Left ventricle myocardium superior (tissue), 1 donor: ENCODE data around the gene ZFP92. TPM values are rescaled to one million over a fixed set of nuclear protein-coding genes. Genes with fewer than 3 reads are reported as not detected.
"Not testable (repeated sequence)": the region's sequence is repeated elsewhere in the genome, so short reads cannot be mapped to it uniquely, and the experiment has no call there.

Experiments
- ATAC-seq: fragments of 200-7000 bp; cut with Tn5 transposase; one replicate; pipeline ENCODE4 v1.9.1; 2020; ENCODE audit warnings: mild to moderate bottlenecking, moderate library complexity
- DNase-seq: peaks from one replicate; pipeline ENCODE4 v3.0.0-alpha.2; 2020
- intact Hi-C: fragments of 100-400 bp; cut with micrococcal nuclease; formaldehyde crosslinking; loops from one replicate; pipeline ENCODE4 v1.11.0; 2022
- total RNA-seq: library from RNA; stranded (reverse); fragmentation: NEBNext Ultra II Directional; extraction: Animal tissue kit (Norgen Biotek cat#: 25700); gene quantifications from one replicate; pipeline ENCODE4 v1.2.1, GENCODE V29; 2021
- donor health status: DM: no; HTN: yes; CAD: no; lungs with severe emphysema.

ZFP92 gene
- total RNA-seq, 1 donor from 2014 or later, result 0.57 TPM

GRCh38 chrX:153401133-153401764 lies 10.0 kb upstream of the ZFP92 start, which contains the start of gene PNMA6E:
PNMA6E (minus strand) TSS chrX:153401350; CDS start chrX:153398849, 2,501 bp downstream.
- intact Hi-C loops, result no loop called here
- DNase-seq, result no peak
- no peak for ATAC-seq

- ATAC-seq, DNase-seq: not testable (repeated sequence)
Measured at GRCh38 chrX:153404333-153404732, 6.9 kb upstream of the ZFP92 start.

GRCh38 chrX:153405426-153405825 lies 5.8 kb upstream of the ZFP92 start:
- DNase-seq, result no peak

More at GRCh38 chrX:153404333-153404732, 6.9 kb upstream of the ZFP92 start:
- intact Hi-C loops, result not testable (repeated sequence)

DNA sequence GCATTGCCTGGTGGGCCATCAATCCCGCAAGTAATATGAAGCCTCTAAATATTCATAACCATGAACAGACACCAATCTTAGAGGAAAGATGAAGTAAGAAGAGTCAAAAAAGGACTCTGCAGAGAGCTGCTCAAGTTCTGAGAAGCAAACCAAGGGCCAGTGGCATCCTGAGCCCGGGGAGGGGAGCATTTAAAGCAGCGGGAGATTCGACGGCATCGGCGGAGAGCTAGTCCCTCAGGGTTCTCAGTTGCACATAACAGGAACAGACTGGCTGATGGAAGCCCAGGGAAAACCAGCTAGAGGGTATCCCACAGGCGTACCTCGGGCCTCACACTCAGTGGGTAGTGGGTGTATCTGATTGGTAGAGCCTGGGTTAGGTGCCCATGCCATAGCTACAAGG lies 5.3 kb upstream of the ZFP92 start:
- intact Hi-C loops, result no loop called here
- DNase-seq, result no peak
- ATAC-seq, result no peak

More at GRCh38 chrX:153405426-153405825, 5.8 kb upstream of the ZFP92 start:
- intact Hi-C loops, result no loop called here
- ATAC-seq, result no peak

- ATAC-seq, result no peak
- intact Hi-C loops, result no loop called here
- DNase-seq, result no peak
Measured at GRCh38 chrX:153406903-153407302, 4.4 kb upstream of the ZFP92 start.

DNA sequence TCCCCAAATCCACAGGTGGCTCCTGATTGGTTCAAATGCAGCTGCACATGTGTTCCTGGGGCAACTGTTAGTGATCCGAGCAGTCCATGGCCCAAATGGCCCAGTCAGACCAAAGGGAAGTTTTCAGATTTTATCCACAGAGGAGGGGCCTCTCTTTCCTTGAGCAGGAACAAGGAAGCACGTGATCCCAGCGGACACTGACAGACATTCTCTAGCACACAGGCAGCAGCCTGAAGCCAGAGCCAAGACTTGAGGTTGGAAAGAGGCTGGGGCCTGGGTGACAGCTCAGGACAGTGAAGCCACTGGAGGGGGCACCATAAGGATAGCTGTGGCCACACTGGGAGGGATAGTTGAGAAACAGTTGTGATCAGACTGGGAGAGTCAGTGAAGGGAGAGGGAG lies 3.5 kb upstream of the ZFP92 start:
- ATAC-seq (no peak), DNase-seq (no peak)
- intact Hi-C loops, result no loop called here

DNA sequence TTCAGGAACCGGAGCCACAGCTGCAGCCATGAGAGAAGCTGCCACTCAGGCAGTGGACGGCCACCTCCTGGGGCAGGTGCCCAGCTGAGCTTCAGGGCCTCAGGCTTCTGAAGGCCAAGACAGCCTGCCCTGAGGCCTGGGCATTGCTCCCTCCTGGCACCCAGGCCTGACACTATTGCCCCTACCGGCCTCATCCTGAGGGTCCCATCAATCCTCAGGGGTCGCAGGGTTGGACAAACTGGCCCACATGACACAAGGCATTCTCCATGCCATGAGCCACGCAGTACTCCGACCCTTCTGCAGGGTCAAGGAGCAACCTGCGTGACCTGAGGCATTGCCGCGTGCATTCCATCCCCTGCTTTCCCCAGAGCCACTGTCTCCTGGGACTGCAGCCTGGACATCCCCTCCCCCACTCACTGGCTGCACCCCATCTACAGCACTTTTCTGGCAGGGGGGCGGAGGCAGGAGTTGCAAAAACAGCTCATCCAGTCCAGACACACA lies 3.0 kb upstream of the ZFP92 start:
- intact Hi-C loops, result no loop called here
- no peak for ATAC-seq
- no peak for DNase-seq

GRCh38 chrX:153408871-153409351 lies 2.4 kb upstream of the ZFP92 start:
- intact Hi-C loops, result no loop called here
- no peak for DNase-seq
- no peak for ATAC-seq

DNA sequence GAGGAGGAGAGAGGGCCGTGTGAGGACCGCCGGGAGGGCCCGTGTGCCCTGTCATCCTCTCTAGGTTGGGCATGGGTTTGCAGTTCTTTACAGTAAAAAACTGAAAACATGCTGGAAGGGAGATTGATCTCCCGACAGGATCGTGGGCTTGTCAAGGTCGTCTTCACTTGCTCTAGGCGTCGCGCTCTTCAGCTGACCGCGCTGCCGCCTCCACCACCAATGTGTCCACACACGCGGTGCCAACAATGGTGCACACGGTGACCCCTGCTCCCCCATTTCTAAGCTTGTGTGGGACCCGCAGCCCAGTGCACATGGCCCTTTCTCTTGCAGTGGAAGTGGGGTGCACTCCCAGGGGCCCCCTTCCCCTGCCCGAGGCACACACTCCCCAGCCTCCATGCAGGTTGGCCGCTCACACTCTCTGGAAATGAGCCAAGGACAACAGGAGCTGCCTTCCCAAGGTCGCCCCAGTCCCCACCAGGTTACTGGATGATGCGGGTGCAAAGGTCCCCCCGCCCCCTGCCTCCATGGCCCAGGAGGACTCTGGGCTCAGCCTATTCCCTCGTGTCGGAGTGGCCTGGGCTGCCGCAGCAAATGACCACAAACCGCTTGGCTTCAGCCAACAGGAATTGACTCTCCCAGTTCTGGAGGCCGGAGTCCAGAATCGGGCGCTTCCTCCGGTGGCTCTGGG lies 1.7 kb upstream of the ZFP92 start:
- ATAC-seq (no peak), DNase-seq (no peak)
- intact Hi-C loops, result no loop called here

- no peak for ATAC-seq
- intact Hi-C loops, result no loop called here
- DNase-seq, result no peak
Measured at GRCh38 chrX:153410373-153410772, 899 bp upstream of the ZFP92 start.

GRCh38 chrX:153410888-153411254 lies 401 bp upstream of the ZFP92 start:
- DNase-seq (no peak), ATAC-seq (no peak)
- intact Hi-C loops, result no loop called here

DNA sequence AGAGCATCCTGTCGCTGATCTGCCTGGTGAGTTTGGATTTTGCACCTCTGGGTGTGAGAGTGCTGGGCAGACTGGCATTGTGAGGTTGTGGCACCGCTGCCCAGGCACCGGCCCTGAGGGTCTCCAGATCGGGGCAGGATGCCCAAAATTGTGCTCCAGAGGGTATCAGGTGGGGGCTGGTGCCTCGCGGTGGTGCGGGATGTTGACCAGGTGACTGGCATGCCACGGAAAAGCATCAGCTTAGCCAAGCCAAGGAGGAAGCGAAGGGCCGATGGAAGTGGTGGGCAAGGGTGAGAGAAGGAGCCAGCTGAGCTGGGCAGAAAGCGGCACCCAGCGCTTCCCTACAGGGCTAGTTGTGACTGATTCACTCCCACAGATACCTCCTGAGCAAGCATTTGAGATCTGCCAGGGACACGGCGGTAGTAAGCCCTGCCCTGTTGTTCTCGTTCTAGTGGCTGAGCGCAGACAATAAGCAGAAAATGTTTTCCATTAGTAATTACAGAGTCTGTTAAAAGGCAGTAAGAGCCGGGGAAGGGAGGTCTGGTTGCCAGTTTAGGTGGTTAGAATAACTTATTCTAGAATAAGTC lies 809 bp downstream of the ZFP92 start:
- intact Hi-C loops, result no loop called here
- DNase-seq (no peak), ATAC-seq (peak; percentile 19)

DNA sequence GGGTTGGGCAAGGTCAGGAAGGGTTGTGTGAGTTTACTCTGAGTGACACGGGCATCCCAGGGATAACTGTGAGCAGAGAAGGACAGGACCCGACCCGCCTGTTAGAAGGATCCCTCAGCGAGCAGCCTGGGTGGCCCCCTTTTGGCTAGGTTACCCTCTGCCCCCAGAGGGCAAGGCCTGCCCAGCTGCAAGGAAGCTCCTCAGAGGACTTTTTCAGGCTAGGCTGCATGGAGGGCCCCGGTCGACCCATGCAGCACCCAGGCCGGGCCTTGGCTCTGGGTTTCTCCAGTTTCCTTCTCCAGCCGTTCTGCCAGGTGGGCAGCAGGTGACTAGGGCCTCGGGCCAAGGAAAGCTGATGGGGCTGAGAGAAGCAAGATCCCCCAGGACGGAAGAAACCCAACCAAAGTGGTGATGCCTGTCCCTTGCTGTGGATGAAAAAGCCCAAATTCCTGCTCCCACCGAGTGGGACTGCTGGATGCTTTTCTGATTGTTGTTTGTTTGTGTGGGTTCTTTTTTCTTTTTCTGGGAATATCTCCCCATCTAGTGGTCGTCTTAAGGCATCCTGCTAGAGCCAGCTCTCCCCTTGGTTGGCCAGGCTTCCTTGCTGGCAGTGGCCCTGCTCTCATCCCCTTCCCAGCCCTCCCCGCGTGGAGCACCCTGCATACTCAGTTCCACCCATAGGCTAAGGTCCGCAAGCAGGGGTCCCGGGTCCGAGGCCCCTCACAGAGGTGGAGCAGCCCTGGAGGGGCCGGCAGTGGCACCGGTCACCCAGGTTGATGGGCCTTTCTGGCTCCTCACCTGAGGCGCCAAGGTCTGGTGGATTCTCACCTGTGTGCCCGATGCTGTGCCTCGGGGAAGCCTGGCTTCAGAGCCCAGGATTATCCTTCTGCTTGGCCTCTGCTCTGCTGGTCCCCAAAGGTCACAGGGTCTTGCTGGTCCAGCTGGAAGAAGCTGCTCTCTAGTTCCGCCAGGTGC lies 1.8 kb downstream of the ZFP92 start:
- intact Hi-C loops, result no loop called here
- DNase-seq (no peak), ATAC-seq (no peak)

- ATAC-seq (no peak), DNase-seq (no peak)
- intact Hi-C loops, result no loop called here
Measured at GRCh38 chrX:153413731-153414130, 2.5 kb downstream of the ZFP92 start.

DNA sequence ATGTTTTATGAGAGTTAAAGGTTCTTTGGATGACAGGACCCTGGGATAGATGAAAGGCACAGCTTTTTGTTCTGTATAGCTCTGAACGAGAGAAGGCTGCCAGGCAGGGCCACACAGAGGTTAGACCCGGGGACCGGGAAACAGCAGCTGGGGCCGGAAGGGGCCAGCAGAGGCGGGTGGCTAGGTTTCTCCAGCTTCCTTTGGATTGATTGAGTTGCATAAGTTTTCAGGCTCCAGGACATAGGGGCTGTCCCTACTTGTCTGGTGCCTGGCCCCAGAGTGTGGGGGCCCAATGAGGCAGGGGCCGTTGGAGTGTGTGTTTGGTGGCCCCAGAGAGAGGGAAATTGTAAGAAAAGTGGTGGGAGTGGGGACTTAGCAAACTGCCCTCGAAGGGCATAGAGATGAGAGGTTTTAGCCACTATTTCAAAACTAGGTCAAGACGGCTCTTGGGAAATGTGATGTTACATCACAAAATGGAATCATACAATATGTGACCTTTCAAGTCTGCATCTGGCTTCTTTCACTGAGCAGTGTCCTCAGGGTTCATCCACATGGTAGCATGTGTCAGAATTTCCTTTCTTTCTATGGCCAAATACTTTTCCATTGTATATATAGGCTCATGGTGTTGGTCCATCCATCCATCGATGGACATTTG lies 3.7 kb downstream of the ZFP92 start:
- DNase-seq, result no peak
- ATAC-seq, result peak; percentile 69
- intact Hi-C loops, result no loop called here

DNA sequence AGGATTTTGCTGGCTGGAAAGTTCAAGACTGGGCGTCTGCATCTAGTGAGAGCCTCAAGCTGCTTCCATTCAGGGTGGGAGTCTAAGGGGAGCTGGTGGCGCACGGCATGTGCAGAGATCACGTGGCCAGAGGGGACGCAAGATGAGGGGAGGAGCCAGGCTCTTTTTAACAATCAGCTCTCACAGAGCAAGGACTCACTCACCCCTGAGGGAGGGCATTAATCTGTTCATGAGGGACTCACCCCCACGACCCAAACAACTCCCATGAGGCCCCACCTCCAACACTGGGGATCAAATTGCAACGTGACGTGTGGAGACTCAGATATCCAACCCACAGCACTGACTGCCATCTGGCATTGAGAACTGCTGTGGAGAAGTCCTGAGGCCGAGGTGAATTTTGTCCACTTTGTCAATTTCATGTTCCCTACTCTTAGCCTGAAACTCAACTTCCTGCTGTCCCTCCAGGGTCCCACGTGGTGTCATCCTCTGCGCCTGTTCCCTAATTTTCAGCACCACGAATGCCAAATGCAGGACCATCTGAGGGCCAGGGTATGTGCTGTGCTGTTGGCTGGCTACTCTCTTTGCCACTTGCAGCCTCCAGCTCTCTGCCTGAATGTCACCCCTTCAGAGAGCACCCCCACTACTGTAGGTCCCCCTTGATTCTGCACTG lies 5.6 kb downstream of the ZFP92 start:
- DNase-seq, result no peak
- intact Hi-C loops, result no loop called here
- no peak for ATAC-seq

DNA sequence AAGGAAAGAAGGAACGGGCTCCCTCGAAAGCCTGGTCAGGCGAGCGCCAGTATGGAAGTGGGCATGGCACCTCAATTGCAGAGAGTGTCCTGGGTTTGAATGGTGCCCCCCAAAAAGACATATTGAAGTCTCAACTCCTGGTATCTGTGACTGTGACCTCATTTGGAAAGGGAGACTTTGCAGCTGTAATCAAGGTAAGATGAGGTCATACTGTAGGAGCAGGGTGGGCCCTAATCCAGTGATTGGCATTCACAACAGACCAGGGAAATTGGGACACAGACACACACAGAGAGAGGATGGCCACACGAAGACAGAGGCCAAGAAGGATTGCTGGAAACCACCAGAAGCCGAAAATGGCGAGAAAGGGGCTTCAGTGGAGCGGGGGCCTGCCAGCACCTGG lies 6.4 kb downstream of the ZFP92 start:
- intact Hi-C loops, result no loop called here
- DNase-seq (no peak), ATAC-seq (no peak)
